AG04449 (cell line): ENCODE results near the gene DCTN4.

ENCODE experiments used
- CTCF ChIA-PET: fragments of 350-600 bp; formaldehyde crosslinking; extraction: SDS; loops from one replicate; lab custom pipeline; 2021; ENCODE audit warnings: antibody characterized with exemption; lab: Yijun Ruan, JAX
- POLR2A ChIA-PET: fragments of 400-600, 350-600 bp; formaldehyde crosslinking; extraction: SDS; loops from one replicate; lab custom pipeline; 2020; ENCODE audit warnings: antibody characterized with exemption, inconsistent platforms; lab: Yijun Ruan, JAX
- DNase-seq: peaks from one replicate; pipeline ENCODE4 v3.0.0-alpha.2; 2010; ENCODE audit warnings: low read depth, low spot score
- H3K4me3 ChIP-seq: 2 replicates; pipeline ENCODE4 v1.5.1; 2011; ENCODE audit warnings: low read depth, mild to moderate bottlenecking, control low read depth, low read length
- TF ChIP-seq, protein P1 (sequence below): IDR thresholded peaks from one replicate; pipeline ENCODE4 v1.5.1; 2011; ENCODE audit warnings: mild to moderate bottlenecking, moderate library complexity, low read length, control low read depth, inconsistent platforms; ENCODE audit not compliant: insufficient read depth; ENCODE audit errors: missing control alignments

Gene DCTN4

DNA sequence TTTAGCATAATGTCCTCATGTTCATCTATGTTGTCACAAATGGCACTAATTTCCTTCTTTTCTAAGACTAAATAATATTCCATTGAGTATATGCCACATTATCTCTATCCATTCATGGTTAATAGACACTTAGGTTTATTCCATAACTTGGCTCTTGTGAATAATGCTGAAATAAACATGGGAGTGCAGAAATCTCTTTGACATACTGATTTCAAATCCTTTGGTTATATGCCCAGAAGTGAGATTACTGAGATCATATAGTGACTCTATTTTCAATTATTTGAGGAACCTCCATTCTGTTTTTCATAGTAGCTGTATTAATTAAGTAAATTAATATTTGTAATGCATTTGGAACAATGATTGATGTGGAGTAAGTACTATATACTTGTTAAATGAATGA is 32.7 kb upstream of the DCTN4 start:
- ChIA-PET POLR2A (interaction anchor here (1.3 kb wide), 1 partner anchor 8 kb away, joined by 3 read pairs; no protein-coding TSS in a partner anchor), CTCF (interaction anchor here (1.1 to 5.1 kb wide), 6 partner anchors 10 to 230 kb away, joined by 3 to 60 read pairs (median 4); partner anchors contain the start of gene SMIM3)
- TF ChIP-seq, protein P1, sequence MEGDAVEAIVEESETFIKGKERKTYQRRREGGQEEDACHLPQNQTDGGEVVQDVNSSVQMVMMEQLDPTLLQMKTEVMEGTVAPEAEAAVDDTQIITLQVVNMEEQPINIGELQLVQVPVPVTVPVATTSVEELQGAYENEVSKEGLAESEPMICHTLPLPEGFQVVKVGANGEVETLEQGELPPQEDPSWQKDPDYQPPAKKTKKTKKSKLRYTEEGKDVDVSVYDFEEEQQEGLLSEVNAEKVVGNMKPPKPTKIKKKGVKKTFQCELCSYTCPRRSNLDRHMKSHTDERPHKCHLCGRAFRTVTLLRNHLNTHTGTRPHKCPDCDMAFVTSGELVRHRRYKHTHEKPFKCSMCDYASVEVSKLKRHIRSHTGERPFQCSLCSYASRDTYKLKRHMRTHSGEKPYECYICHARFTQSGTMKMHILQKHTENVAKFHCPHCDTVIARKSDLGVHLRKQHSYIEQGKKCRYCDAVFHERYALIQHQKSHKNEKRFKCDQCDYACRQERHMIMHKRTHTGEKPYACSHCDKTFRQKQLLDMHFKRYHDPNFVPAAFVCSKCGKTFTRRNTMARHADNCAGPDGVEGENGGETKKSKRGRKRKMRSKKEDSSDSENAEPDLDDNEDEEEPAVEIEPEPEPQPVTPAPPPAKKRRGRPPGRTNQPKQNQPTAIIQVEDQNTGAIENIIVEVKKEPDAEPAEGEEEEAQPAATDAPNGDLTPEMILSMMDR = no peak
- no peak overlapping the region for H3K4me3 ChIP-seq
- no peak for DNase-seq

DNA sequence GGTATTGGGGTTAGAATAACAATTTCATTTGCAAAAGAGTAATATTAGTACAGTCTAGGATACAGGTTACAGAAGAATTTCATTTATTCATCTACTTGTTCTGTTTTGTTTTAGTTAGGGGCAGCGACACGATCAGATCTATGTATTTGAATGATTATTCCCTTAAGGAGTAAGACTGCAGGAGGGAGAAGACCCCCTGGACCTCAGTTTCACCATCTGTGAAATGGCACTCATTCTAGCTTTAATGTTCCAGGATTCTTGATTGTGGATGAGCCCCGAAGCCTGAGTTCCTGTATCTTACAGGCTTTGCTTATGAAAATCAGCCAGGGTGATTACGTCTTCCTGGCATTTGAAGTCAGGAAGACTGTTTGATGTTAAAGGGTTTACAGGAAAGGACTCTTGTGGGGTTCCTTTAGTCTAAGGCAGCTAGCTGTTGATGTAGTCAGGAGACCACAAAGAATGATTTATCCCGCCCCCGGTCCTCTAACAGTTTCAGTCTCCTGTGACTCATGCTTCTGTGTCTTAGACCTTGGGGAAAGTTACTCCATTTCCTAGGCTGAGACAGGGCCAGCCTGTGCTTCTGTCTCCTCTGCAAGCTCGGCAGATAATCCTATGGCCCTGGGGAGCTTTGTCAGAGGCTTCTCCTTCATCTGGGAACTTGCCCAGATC is 31.3 kb upstream of the DCTN4 start:
- CTCF ChIA-PET = interaction anchor here (1.1 to 5.1 kb wide), 6 partner anchors 8 to 229 kb away, joined by 3 to 60 read pairs (median 9); partner anchors contain the start of gene RBM22
- DNase-seq = peak; percentile 99
- POLR2A ChIA-PET = interaction anchor here (2.6 kb wide), 1 partner anchor 10 kb away, joined by 35 read pairs; the partner anchor contains the start of gene SMIM3
- TF ChIP-seq, protein P1 = no peak
- peak overlapping the region; percentile 25; the same call in 1 of the 2 replicates for H3K4me3 ChIP-seq

DNA sequence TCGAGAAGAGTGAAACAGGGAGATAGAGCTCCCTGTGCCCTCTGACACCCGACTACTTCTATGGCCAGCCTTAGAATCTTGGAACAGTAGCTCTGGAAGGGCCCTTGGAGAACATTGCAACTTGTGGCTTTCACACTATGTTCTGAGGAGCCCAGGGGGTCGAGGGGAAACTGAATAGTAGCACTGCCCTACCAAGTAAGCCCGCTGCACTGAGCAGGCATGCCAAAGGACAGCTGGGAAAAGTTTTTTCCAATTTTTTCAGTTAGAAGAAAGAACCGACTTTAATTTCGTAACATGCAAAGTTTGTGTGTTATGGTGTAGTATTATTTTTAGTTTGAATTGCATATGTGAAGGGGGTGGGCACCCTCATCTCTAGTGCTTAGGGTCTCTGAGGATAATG is 30.6 kb upstream of the DCTN4 start:
- TF ChIP-seq, protein P1 = no peak
- ChIA-PET CTCF (interaction anchor here (1.2 to 5.1 kb wide), 5 partner anchors 9 to 228 kb away, joined by 6 to 60 read pairs (median 11); partner anchors contain the start of gene RBM22), POLR2A (interaction anchor here (0.9 to 2.6 kb wide), 2 partner anchors 9 to 31 kb away, joined by 3 to 35 read pairs; partner anchors contain the start of genes DCTN4 and SMIM3)
- no peak overlapping the region for H3K4me3 ChIP-seq
- DNase-seq = no peak

DNA sequence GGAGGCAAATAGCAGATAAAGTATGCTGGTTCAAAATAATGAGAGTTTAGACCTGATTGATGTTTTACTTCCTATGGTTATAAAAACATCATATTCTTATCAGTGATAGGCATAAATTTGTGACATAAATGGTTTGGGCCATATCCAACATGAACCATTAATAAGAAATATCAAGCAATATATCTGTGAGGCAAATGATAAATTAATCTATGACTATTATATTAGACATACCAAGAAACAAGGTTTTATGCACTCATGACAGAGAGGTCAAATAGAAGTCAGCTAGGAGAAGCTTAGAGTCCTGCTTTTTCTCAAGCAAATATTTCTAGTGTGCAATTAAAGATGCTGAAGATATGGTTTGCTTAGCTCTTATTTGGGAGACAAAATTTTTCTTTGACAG is 30.2 kb upstream of the DCTN4 start:
- no peak overlapping the region for H3K4me3 ChIP-seq
- no peak for DNase-seq
- TF ChIP-seq, protein P1 = no peak
- ChIA-PET POLR2A (interaction anchor here (0.9 to 2.6 kb wide), 2 partner anchors 9 to 30 kb away, joined by 3 to 35 read pairs; partner anchors contain the start of genes DCTN4 and SMIM3), CTCF (interaction anchor here (1.2 to 5.1 kb wide), 5 partner anchors 9 to 228 kb away, joined by 6 to 60 read pairs (median 11); partner anchors contain the start of gene RBM22)

DNA sequence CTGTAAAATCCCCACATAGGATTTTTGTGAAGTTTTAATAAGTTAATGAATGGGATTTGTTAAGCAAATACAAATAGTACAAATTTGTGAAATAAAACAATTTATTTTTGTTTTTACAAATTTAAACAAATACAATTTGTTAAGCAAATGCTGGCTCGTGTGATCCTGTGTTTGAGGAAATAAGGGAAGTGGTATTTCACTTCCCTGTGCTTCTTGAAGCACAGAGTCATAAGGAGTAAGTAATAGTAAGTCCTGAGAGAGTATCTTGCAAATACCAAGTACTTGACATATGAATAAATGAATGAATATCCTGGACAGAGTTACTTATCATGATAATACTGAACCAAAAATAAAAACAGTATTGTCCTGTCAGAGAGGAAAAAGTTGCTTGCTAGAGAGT is 28.8 kb upstream of the DCTN4 start:
- ChIA-PET POLR2A (interaction anchor here (0.6 kb wide), 1 partner anchor 12 kb away, joined by 3 read pairs; no protein-coding TSS in a partner anchor), CTCF (interaction anchor here (1.0 to 3.0 kb wide), 5 partner anchors 9 to 329 kb away, joined by 3 to 20 read pairs (median 4); partner anchors contain the start of genes RBM22 and SMIM3)
- no peak overlapping the region for H3K4me3 ChIP-seq
- TF ChIP-seq, protein P1 = no peak
- DNase-seq = no peak

DNA sequence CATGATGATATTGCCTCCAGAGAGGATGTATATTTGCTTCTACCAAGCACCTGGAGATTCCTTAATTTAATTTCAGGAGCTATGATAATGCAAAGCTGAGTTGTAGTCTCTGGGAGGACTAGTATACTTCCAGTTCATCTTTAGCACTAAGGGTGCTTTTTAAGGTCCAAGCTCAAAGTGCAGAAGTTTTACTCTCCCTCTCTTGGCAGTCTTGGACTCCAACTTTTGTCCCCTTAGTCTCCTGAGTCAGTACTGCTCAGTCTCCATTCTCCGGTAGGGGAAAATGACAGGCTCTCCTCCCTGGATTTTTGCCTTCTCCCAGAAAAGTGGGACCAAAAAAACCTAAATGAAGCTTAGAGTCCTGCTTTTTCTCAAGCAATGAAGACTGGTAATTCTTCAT is 28.1 kb upstream of the DCTN4 start:
- H3K4me3 ChIP-seq = no peak overlapping the region
- POLR2A ChIA-PET = interaction anchor here (0.6 kb wide), 1 partner anchor 11 kb away, joined by 3 read pairs; no protein-coding TSS in a partner anchor
- DNase-seq = no peak
- CTCF ChIA-PET = interaction anchor here (1.0 to 3.0 kb wide), 7 partner anchors 8 to 379 kb away, joined by 3 to 20 read pairs (median 4); partner anchors contain the start of genes RBM22 and SMIM3
- TF ChIP-seq, protein P1 = no peak
